GM12878 (cell line): ENCODE measurements around the gene RGSL1. TPM values are rescaled to one million over a fixed set of nuclear protein-coding genes. Genes with fewer than 3 reads are reported as not detected.

Experiments
- ATAC-seq: fragments of 200-7000 bp; cut with Tn5 transposase; 3 replicates; pipeline ENCODE4 v1.9.1; 2020; ENCODE audit warnings: mild to moderate bottlenecking, moderate library complexity
- BruUV-seq: library from RNA; stranded (reverse); fragments of 400-500 nt; replicated peaks from 2 replicates; lab custom pipeline; 2021; lab: Mats Ljungman, UMichigan
- CTCF ChIA-PET: fragments of 300-600 bp; sonication (Branson Sonifier 250); formaldehyde crosslinking; extraction: SDS; loops from one replicate; lab custom pipeline; 2021; ENCODE audit warnings: inconsistent platforms; lab: Yijun Ruan, JAX
- POLR2A ChIA-PET: fragments of 350-600 bp; formaldehyde crosslinking; extraction: SDS; loops from one replicate; lab custom pipeline; 2021; ENCODE audit warnings: inconsistent platforms; lab: Charles Lee
- RAD21 ChIA-PET: fragments of 300-600 bp; sonication (Branson Sonifier 250); formaldehyde crosslinking; loops from one replicate; lab custom pipeline; 2023; ENCODE audit warnings: antibody characterized with exemption; ENCODE audit not compliant: unreplicated experiment; lab: Charles Lee
- SMC1A ChIA-PET: fragments of 300-600 bp; sonication (Branson Sonifier 250); formaldehyde crosslinking; loops from one replicate; lab custom pipeline; 2023; ENCODE audit not compliant: unreplicated experiment, uncharacterized antibody; lab: Charles Lee
- DNase-seq: peaks from one replicate; pipeline ENCODE4 v3.0.0-alpha.2; 2011; ENCODE audit warnings: low read depth, low spot score
- FAIRE-seq: peaks from 3 replicates; lab custom pipeline; 2011; peaks lifted over from hg19 to GRCh38; lab: Jason Lieb, UNC
- H2AFZ ChIP-seq: 2 replicates; pipeline ENCODE4 v1.6.0; 2011; ENCODE audit warnings: low read depth, low read length, control low read depth; ENCODE audit not compliant: control insufficient read depth
- H3K27ac ChIP-seq: 2 replicates; pipeline ENCODE4 v1.5.1; 2011; ENCODE audit warnings: control low read depth; ENCODE audit not compliant: control insufficient read depth, insufficient read depth
- H3K27me3 ChIP-seq, 2 experiments: replicated peaks in 1 of 2; 2 replicates each; pipeline versions ENCODE4 v1.6.0 to v1.6.1; 2011; ENCODE audit warnings: low read length in 1 of 2; ENCODE audit not compliant: control insufficient read depth in 2 of 2, insufficient read depth in 2 of 2
- H3K36me3 ChIP-seq, 2 experiments: 2 replicates each; pipeline ENCODE4 v1.5.1; 2011; ENCODE audit warnings: low read length in 1 of 2; ENCODE audit not compliant: control insufficient read depth in 2 of 2, insufficient read depth in 2 of 2
- H3K4me1 ChIP-seq: 2 replicates; pipeline ENCODE4 v1.6.1; 2011; ENCODE audit warnings: mild to moderate bottlenecking, low read length, moderate library complexity, mixed read lengths; ENCODE audit not compliant: control insufficient read depth, insufficient read depth
- H3K4me2 ChIP-seq: 2 replicates; pipeline ENCODE4 v1.6.0; 2011; ENCODE audit warnings: control low read depth; ENCODE audit not compliant: control insufficient read depth, insufficient read depth
- H3K4me3 ChIP-seq: fragments of 200-600 bp; sonication (generic); 2 replicates; pipeline ENCODE4 v1.5.1; 2016
- H3K79me2 ChIP-seq: 2 replicates; pipeline ENCODE4 v1.6.0; 2011; ENCODE audit warnings: low read length; ENCODE audit not compliant: control insufficient read depth, insufficient read depth
- H3K9ac ChIP-seq: 2 replicates; pipeline ENCODE4 v1.8.0; 2011; ENCODE audit warnings: low read length, control low read depth, mixed read lengths; ENCODE audit not compliant: control insufficient read depth, insufficient read depth
- H3K9me3 ChIP-seq: replicated peaks from 3 replicates; pipeline ENCODE4 v1.5.1; 2011; ENCODE audit warnings: mild to moderate bottlenecking, low read length; ENCODE audit not compliant: control insufficient read depth, insufficient read depth
- H4K20me1 ChIP-seq: 2 replicates; pipeline ENCODE4 v1.6.0; 2011; ENCODE audit not compliant: control insufficient read depth, insufficient read depth
- GATAD2B ChIP-seq: fragments of 450-650 bp; conservative IDR thresholded peaks from 2 replicates; pipeline ENCODE4 v1.6.1; 2017; ENCODE audit warnings: low read depth, mild to moderate bottlenecking, moderate library complexity
- IRF3 ChIP-seq: fragments of 450-650 bp; IDR thresholded peaks from 2 replicates; pipeline ENCODE4 v1.6.1; 2014; ENCODE audit warnings: mild to moderate bottlenecking
- IRF5 ChIP-seq: fragments of 450-650 bp; IDR thresholded peaks from 2 replicates; pipeline ENCODE4 v1.6.1; 2017; ENCODE audit warnings: borderline replicate concordance
- NFIC ChIP-seq: IDR thresholded peaks from 2 replicates; pipeline ENCODE4 v1.6.1; 2012; ENCODE audit warnings: low read depth, mild to moderate bottlenecking, inconsistent platforms, low read length, moderate library complexity
- PKNOX1 ChIP-seq: fragments of 450-650 bp; IDR thresholded peaks from 2 replicates; pipeline ENCODE4 v1.6.1; 2016; ENCODE audit warnings: mild to moderate bottlenecking
- PML ChIP-seq: IDR thresholded peaks from 2 replicates; pipeline ENCODE4 v1.6.1; 2012; ENCODE audit warnings: low read length, inconsistent platforms
- REST ChIP-seq: IDR thresholded peaks from 2 replicates; pipeline ENCODE4 v1.6.1; 2012; ENCODE audit warnings: mild to moderate bottlenecking, low read depth, low read length
- SMC3 ChIP-seq: IDR thresholded peaks from 2 replicates; pipeline ENCODE4 v1.6.1; 2011; ENCODE audit warnings: low read length, improper control_type of control experiment, borderline replicate concordance
- SUZ12 ChIP-seq: fragments of 200-600 bp; sonication (generic); IDR thresholded peaks from one replicate; pipeline ENCODE4 v1.6.1; 2018; ENCODE audit warnings: antibody characterized with exemption, mild to moderate bottlenecking; ENCODE audit not compliant: unreplicated experiment
- USF1 ChIP-seq: IDR thresholded peaks from 2 replicates; pipeline ENCODE4 v1.6.1; 2011; ENCODE audit warnings: borderline replicate concordance, low read depth, mild to moderate bottlenecking, moderate library complexity, mixed read lengths, low read length; ENCODE audit not compliant: insufficient read depth; ENCODE audit errors: extremely low read length
- ZBTB40 ChIP-seq: fragments of 450-650 bp; IDR thresholded peaks from 2 replicates; pipeline ENCODE4 v1.6.1; 2016; ENCODE audit warnings: mild to moderate bottlenecking, moderate library complexity, borderline replicate concordance
- WGBS: methylation state at CpG from one replicate; pipeline ENCODE4 v1.1.6; 2016; ENCODE audit warnings: low lambda C conversion rate; ENCODE audit not compliant: insufficient replicate concordance, insufficient coverage; ENCODE audit errors: missing lambda C conversion rate; 5-methylcytosine and 5-hydroxymethylcytosine counted together
- in situ Hi-C: fragments of 300-500 bp; cut with MboI; formaldehyde crosslinking; loops from 9 replicates; pipeline ENCODE4 v1.14.3; 2018; ENCODE audit warnings: mixed read lengths
- intact Hi-C: fragments of 100-400 bp; cut with micrococcal nuclease; formaldehyde crosslinking; loops from one replicate; pipeline ENCODE4 v1.14.2; 2022; ENCODE audit not compliant: unreplicated experiment
- polyA plus RNA-seq, 11 experiments: library from polyadenylated mRNA; depleted of rRNA in 4 of 11; unstranded in 6 of 11; stranded (reverse) in 5 of 11; fragments of >200 nt; fragmentation: Nextera tagmentation in 4 of 11; fragmentation: Illumina TruSeq in 1 of 11; extraction: Ambion mirVana in 4 of 11; extraction: Trizol in 1 of 11; gene quantifications; 1 replicate in 1 of 11; 2 replicates in 10 of 11; pipeline versions ENCODE4 v1.2.1 to v1.2.3, GENCODE V29; 2011 to 2016; ENCODE audit warnings: inconsistent platforms in 2 of 11, missing spikeins in 2 of 11, low read depth in 1 of 11
- total RNA-seq, 4 experiments: library from RNA; depleted of rRNA in 3 of 4; stranded (reverse); fragments of >200 nt in 3 of 4; fragmentation: Illumina TruSeq in 1 of 4; extraction: Trizol in 1 of 4; gene quantifications; 2 replicates each; pipeline versions ENCODE4 v1.2.1 to v1.2.3, GENCODE V29; 2013 to 2021

Gene RGSL1
- total and polyA plus RNA-seq, 10 of the 15 experiments (the other 5 are each of a cell fraction or from before 2014, with no cell fraction given): 0.05 to 0.28 (median 0.27) TPM; not detected in 5

GRCh38 chr1:182567629-182568028 lies 117.7 kb downstream of the RGSL1 start:
- FAIRE-seq: no peak
- BruUV-seq: no TSS peak
- H3K27ac ChIP-seq: no peak overlapping the region
- no peaks in the 10 kb centered on the region for H4K20me1 ChIP-seq
- RAD21 ChIA-PET: no interaction called here
- no peaks in the 10 kb centered on the region; the same call in 2 of the 3 replicates for H3K9me3 ChIP-seq
- in situ Hi-C loops: no loop called here
- H3K36me3 ChIP-seq: no peaks in the 10 kb centered on the region
- H3K79me2 ChIP-seq: no peaks in the 10 kb centered on the region
- no peak overlapping the region for H3K9ac ChIP-seq
- H3K27me3 ChIP-seq: peaks cover 0 to under 1% of the 10 kb centered on the region in 2 experiments; a peak in 2 of 4 replicates
- H3K4me3 ChIP-seq: no peak overlapping the region
- SMC1A ChIA-PET: interaction anchor here (1.3 to 1.8 kb wide), 2 partner anchors 30 to 217 kb away, joined by 4 to 7 read pairs; no protein-coding TSS in a partner anchor
- CTCF ChIA-PET: interaction anchor here (1.2 to 1.8 kb wide), 3 partner anchors 36 to 217 kb away, joined by 3 to 5 read pairs (median 5); no protein-coding TSS in a partner anchor
- 92% methylated on average over 5 of the region's 5 CpGs for WGBS
- no peak overlapping the region for H3K4me2 ChIP-seq
- no peak for DNase-seq
- POLR2A ChIA-PET: no interaction called here
- peaks cover 14% of the 10 kb centered on the region for H3K4me1 ChIP-seq
- no peak overlapping the region for H2AFZ ChIP-seq
- intact Hi-C loops: no loop called here
- no peak for ATAC-seq
- TF ChIP-seq NFIC (no peak), IRF5 (no peak), USF1 (no peak), GATAD2B (no peak), REST (no peak), PKNOX1 (no peak), SMC3 (no peak), ZBTB40 (no peak), SUZ12 (no peak), IRF3 (no peak), PML (no peak)
